HEK293 (cell line): ENCODE data around the gene CA11.
"Not testable (repeated sequence)": the region's sequence is repeated elsewhere in the genome, so short reads cannot be mapped to it uniquely, and the experiment has no call there.

Experiments
- CTCF ChIA-PET: fragments of 350-600 bp; formaldehyde crosslinking; extraction: SDS; loops from one replicate; lab custom pipeline; 2021; ENCODE audit warnings: antibody characterized with exemption; lab: Yijun Ruan, JAX
- POLR2A ChIA-PET: fragments of 300-600 bp; formaldehyde crosslinking; extraction: SDS; loops from one replicate; lab custom pipeline; 2020; ENCODE audit warnings: antibody characterized with exemption, inconsistent platforms; lab: Yijun Ruan, JAX
- H3K27ac ChIP-seq: fragments of 200-500 bp; sonication (Bioruptor generic); 2 replicates; pipeline ENCODE4 v1.5.1; 2014; ENCODE audit warnings: low read depth, low read length, control low read depth, inconsistent platforms; ENCODE audit errors: extremely low read depth
- H3K36me3 ChIP-seq, 2 experiments: fragments of 200-500 bp in 1 of 2; sonication (Bioruptor generic) in 1 of 2; 1 replicate in 1 of 2; 2 replicates in 1 of 2; pipeline ENCODE4 v1.5.1; 2014 to 2017; ENCODE audit warnings: inconsistent platforms in 2 of 2, low read length in 2 of 2; ENCODE audit not compliant: control insufficient read depth in 2 of 2, insufficient read depth in 1 of 2
- H3K4me1 ChIP-seq: fragments of 200-500 bp; sonication (Bioruptor generic); 2 replicates; pipeline ENCODE4 v1.5.1; 2014; ENCODE audit warnings: mild to moderate bottlenecking, low read length, inconsistent platforms; ENCODE audit not compliant: control insufficient read depth, insufficient read depth
- H3K4me3 ChIP-seq: 2 replicates; pipeline ENCODE4 v1.5.1; 2011; ENCODE audit warnings: low read depth, mild to moderate bottlenecking, control low read depth, low read length, moderate library complexity
- H3K9me3 ChIP-seq: fragments of 200-500 bp; sonication (Bioruptor generic); 2 replicates; pipeline ENCODE4 v1.5.1; 2014; ENCODE audit warnings: low read depth, low read length, inconsistent platforms; ENCODE audit not compliant: control insufficient read depth, insufficient read depth
- GFI1B ChIP-seq: fragments of 450-650 bp; formaldehyde crosslinking; IDR thresholded peaks from 2 replicates; pipeline ENCODE4 v1.5.1; 2016; ENCODE audit warnings: missing biosample characterization, missing genetic modification characterization
- GLIS1 ChIP-seq: fragments of 450-650 bp; formaldehyde crosslinking; IDR thresholded peaks from 2 replicates; pipeline ENCODE4 v1.5.1; 2016; ENCODE audit warnings: missing biosample characterization, missing genetic modification characterization
- KLF10 ChIP-seq: fragments of 450-650 bp; IDR thresholded peaks from 2 replicates; pipeline ENCODE4 v1.5.1; 2018; ENCODE audit warnings: missing biosample characterization, mild to moderate bottlenecking, missing genetic modification characterization
- PRDM2 ChIP-seq: fragments of 450-650 bp; formaldehyde crosslinking; IDR thresholded peaks from 2 replicates; pipeline ENCODE4 v1.5.1; 2016; ENCODE audit warnings: missing biosample characterization, missing genetic modification characterization, borderline replicate concordance
- REPIN1 ChIP-seq: fragments of 450-650 bp; formaldehyde crosslinking; IDR thresholded peaks from 2 replicates; pipeline ENCODE4 v1.5.1; 2017; ENCODE audit warnings: missing biosample characterization, missing genetic modification characterization, low read depth
- ZBTB1 ChIP-seq: fragments of 450-650 bp; formaldehyde crosslinking; IDR thresholded peaks from 2 replicates; pipeline ENCODE4 v1.5.1; 2016; ENCODE audit warnings: missing biosample characterization, missing genetic modification characterization
- ZBTB6 ChIP-seq: fragments of 450-650 bp; formaldehyde crosslinking; IDR thresholded peaks from 2 replicates; pipeline ENCODE4 v1.5.1; 2017; ENCODE audit warnings: missing biosample characterization, missing genetic modification characterization
- ZFHX2 ChIP-seq: fragments of 450-650 bp; formaldehyde crosslinking; conservative IDR thresholded peaks from 2 replicates; pipeline ENCODE4 v1.5.1; 2016; ENCODE audit warnings: missing biosample characterization, missing genetic modification characterization
- ZFP3 ChIP-seq: fragments of 450-650 bp; formaldehyde crosslinking; IDR thresholded peaks from 2 replicates; pipeline ENCODE4 v1.5.1; 2016; ENCODE audit warnings: low read depth, missing biosample characterization, missing genetic modification characterization
- ZFP69B ChIP-seq: fragments of 450-650 bp; formaldehyde crosslinking; IDR thresholded peaks from 2 replicates; pipeline ENCODE4 v1.5.1; 2016; ENCODE audit warnings: missing biosample characterization, missing genetic modification characterization
- ZNF121 ChIP-seq: fragments of 450-650 bp; formaldehyde crosslinking; IDR thresholded peaks from 2 replicates; pipeline ENCODE4 v1.5.1; 2016; ENCODE audit warnings: missing biosample characterization, missing genetic modification characterization
- ZNF175 ChIP-seq: fragments of 450-650 bp; formaldehyde crosslinking; IDR thresholded peaks from 2 replicates; pipeline ENCODE4 v1.5.1; 2016; ENCODE audit warnings: missing biosample characterization, missing genetic modification characterization
- ZNF18 ChIP-seq: fragments of 450-650 bp; formaldehyde crosslinking; IDR thresholded peaks from 2 replicates; pipeline ENCODE4 v1.5.1; 2016; ENCODE audit warnings: missing biosample characterization, missing genetic modification characterization
- ZNF202 ChIP-seq: fragments of 450-650 bp; formaldehyde crosslinking; IDR thresholded peaks from 2 replicates; pipeline ENCODE4 v1.5.1; 2016; ENCODE audit warnings: missing biosample characterization, missing genetic modification characterization, borderline replicate concordance
- ZNF239 ChIP-seq: fragments of 450-650 bp; formaldehyde crosslinking; IDR thresholded peaks from 2 replicates; pipeline ENCODE4 v1.5.1; 2016; ENCODE audit warnings: missing biosample characterization, missing genetic modification characterization
- ZNF26 ChIP-seq: fragments of 450-650 bp; formaldehyde crosslinking; IDR thresholded peaks from 2 replicates; pipeline ENCODE4 v1.5.1; 2016; ENCODE audit warnings: missing biosample characterization, missing genetic modification characterization
- ZNF394 ChIP-seq: fragments of 450-650 bp; formaldehyde crosslinking; IDR thresholded peaks from 2 replicates; pipeline ENCODE4 v1.5.1; 2016; ENCODE audit warnings: missing biosample characterization, missing genetic modification characterization, mild to moderate bottlenecking, moderate library complexity, borderline replicate concordance
- ZNF501 ChIP-seq: fragments of 450-650 bp; formaldehyde crosslinking; IDR thresholded peaks from 2 replicates; pipeline ENCODE4 v1.5.1; 2016; ENCODE audit warnings: missing biosample characterization, missing genetic modification characterization
- ZNF585B ChIP-seq: fragments of 450-650 bp; formaldehyde crosslinking; IDR thresholded peaks from 2 replicates; pipeline ENCODE4 v1.5.1; 2016; ENCODE audit warnings: missing biosample characterization, missing genetic modification characterization
- ZNF600 ChIP-seq: fragments of 450-650 bp; formaldehyde crosslinking; IDR thresholded peaks from 2 replicates; pipeline ENCODE4 v1.5.1; 2016; ENCODE audit warnings: missing biosample characterization, missing genetic modification characterization
- ZSCAN23 ChIP-seq: fragments of 450-650 bp; formaldehyde crosslinking; IDR thresholded peaks from 2 replicates; pipeline ENCODE4 v1.5.1; 2016; ENCODE audit warnings: missing biosample characterization, missing genetic modification characterization

CA11 gene

GRCh38 chr19:48646001-48646721, at the start of gene CA11 (continued):
- TF ChIP-seq ZNF600 (tag by site-specific recombination): peak; percentile 89; the same call in 1 of the 2 replicates
- peak; percentile 77 for TF ChIP-seq KLF10 (tag by site-specific recombination)

- CTCF ChIA-PET: interaction anchor here (1.0 kb wide), 1 partner anchor 13 kb away, joined by 3 read pairs; no protein-coding TSS in a partner anchor
- POLR2A ChIA-PET: not testable (repeated sequence)
Measured at GRCh38 chr19:48693629-48694028, 47.6 kb upstream of the CA11 start.

GRCh38 chr19:48689449-48689848, 43.5 kb upstream of the CA11 start:
- CTCF ChIA-PET: interaction anchor here (0.6 to 1.5 kb wide), 5 partner anchors 13 to 127 kb away, joined by 3 to 7 read pairs (median 3); no protein-coding TSS in a partner anchor
- no peak overlapping the region for H3K4me3 ChIP-seq
- POLR2A ChIA-PET: no interaction called here
- TF ChIP-seq ZBTB6: no peak
- TF ChIP-seq ZNF585B (tag by site-specific recombination): no peak
- TF ChIP-seq ZNF600 (tag by site-specific recombination): no peak
- TF ChIP-seq REPIN1 (tag by site-specific recombination): no peak
- no peak for TF ChIP-seq ZNF121
- TF ChIP-seq ZFP69B (tag by site-specific recombination): no peak
- TF ChIP-seq ZFHX2 (tag by site-specific recombination): no peak
- TF ChIP-seq ZNF18: no peak
- TF ChIP-seq ZNF175 (tag by site-specific recombination): no peak
- no peak for TF ChIP-seq GFI1B (tag by site-specific recombination)
- TF ChIP-seq ZNF501 (tag by site-specific recombination): no peak
- no peak for TF ChIP-seq ZNF202 (tag by site-specific recombination)
- TF ChIP-seq ZNF26 (tag by site-specific recombination): no peak
- no peak for TF ChIP-seq ZNF239
- no peak for TF ChIP-seq ZBTB1 (tag by site-specific recombination)
- TF ChIP-seq ZFP3 (tag by site-specific recombination): no peak
- no peak for TF ChIP-seq PRDM2 (tag by site-specific recombination)
- TF ChIP-seq ZNF394 (tag by site-specific recombination): no peak
- TF ChIP-seq ZSCAN23 (tag by site-specific recombination): no peak
- no peak overlapping the region for H3K27ac ChIP-seq
- H3K36me3 ChIP-seq: no peaks in the 10 kb centered on the region; a peak in 1 of 3 replicates
- H3K4me1 ChIP-seq: no peaks in the 10 kb centered on the region; the same call in 1 of the 2 replicates
- H3K9me3 ChIP-seq: no peaks in the 10 kb centered on the region

More at GRCh38 chr19:48693629-48694028, 47.6 kb upstream of the CA11 start:
- peak; percentile 36 for TF ChIP-seq GLIS1
- H3K27ac ChIP-seq, H3K4me1 ChIP-seq, H3K36me3 ChIP-seq, H3K4me3 ChIP-seq, H3K9me3 ChIP-seq: not testable (repeated sequence)
